Bronchial epithelial cell (primary cell): ENCODE results near the gene CDH19. TPM values are rescaled to one million over a fixed set of nuclear protein-coding genes. Genes with fewer than 3 reads are reported as not detected.

Experiments used
- DNase-seq: peaks from one replicate; pipeline ENCODE4 v3.0.0-alpha.2; 2010; ENCODE audit warnings: low read depth
- FAIRE-seq: peaks from 2 replicates; lab custom pipeline; 2011; peaks lifted over from hg19 to GRCh38; lab: Jason Lieb, UNC
- H3K27me3 ChIP-seq: 2 replicates; pipeline ENCODE4 v1.5.1; 2011; ENCODE audit warnings: low read length; ENCODE audit not compliant: control insufficient read depth, insufficient read depth
- H3K36me3 ChIP-seq: 2 replicates; pipeline ENCODE4 v1.5.1; 2011; ENCODE audit warnings: low read length; ENCODE audit not compliant: control insufficient read depth, insufficient read depth
- H3K4me3 ChIP-seq: 2 replicates; pipeline ENCODE4 v1.5.1; 2011; ENCODE audit warnings: mild to moderate bottlenecking, low read depth, low read length, control low read depth
- CTCF ChIP-seq: IDR thresholded peaks from 2 replicates; pipeline ENCODE4 v1.5.1; 2011; ENCODE audit warnings: mild to moderate bottlenecking, moderate library complexity, low read length, control low read depth, inconsistent platforms; ENCODE audit not compliant: insufficient read depth, severe bottlenecking
- total RNA-seq: library from RNA; depleted of rRNA; stranded (reverse); fragments of >200 nt; gene quantifications from 2 replicates; pipeline ENCODE4 v1.2.1, GENCODE V29; 2014

CDH19 gene
- total RNA-seq, 1 donor from 2014 or later, result under 0.01 TPM

DNA sequence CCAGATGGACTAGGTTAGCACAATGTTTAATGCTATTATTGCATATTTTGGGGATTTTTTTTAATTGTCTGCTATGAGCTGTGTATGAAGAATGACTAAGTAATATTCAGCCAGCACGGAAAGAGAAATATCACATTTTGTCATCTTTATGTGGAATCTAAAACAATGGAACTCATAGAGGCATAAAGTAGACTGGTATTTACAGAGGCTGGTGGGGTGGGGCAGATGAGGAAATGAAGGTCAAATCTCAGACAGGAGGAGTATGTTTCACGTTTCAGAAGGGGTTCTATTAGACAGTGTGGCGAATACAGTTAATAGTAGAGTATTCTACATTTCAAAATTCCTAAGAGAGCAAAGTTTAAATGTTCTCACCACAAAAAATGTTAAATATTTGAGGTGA, 4.7 kb downstream of the CDH19 start:
- no peak overlapping the region for H3K4me3 ChIP-seq
- DNase-seq (no peak), FAIRE-seq (no peak)
- H3K27me3 ChIP-seq, result no peaks in the 10 kb centered on the region
- no peaks in the 10 kb centered on the region for H3K36me3 ChIP-seq
- TF ChIP-seq CTCF, result no peak

DNA sequence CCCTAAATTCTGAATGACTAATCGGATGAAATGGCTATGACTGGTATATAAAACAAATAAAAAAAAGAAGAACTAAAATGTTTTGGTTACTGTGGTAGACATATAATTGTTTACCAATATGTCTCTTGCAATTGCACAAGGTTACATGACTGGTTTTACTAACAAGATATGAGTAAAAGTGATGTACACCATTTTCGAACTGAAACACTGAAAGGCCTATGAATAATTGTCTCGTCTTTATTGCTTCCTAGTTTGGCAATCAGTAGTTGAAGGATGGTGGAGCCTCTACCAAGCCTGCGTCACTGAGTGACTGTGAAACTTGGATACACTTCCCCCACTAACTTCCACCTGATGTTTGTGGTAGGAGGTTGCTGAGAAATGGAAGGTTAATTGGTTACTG, 16.5 kb downstream of the CDH19 start:
- FAIRE-seq (no peak), DNase-seq (peak; percentile 27)
- Histone ChIP-seq H3K4me3 (no peak overlapping the region), H3K27me3 (no peaks in the 10 kb centered on the region), H3K36me3 (no peaks in the 10 kb centered on the region)
- no peak for TF ChIP-seq CTCF

GRCh38 chr18:66582211-66582610, 21.7 kb downstream of the CDH19 start:
- TF ChIP-seq CTCF, result no peak

DNA sequence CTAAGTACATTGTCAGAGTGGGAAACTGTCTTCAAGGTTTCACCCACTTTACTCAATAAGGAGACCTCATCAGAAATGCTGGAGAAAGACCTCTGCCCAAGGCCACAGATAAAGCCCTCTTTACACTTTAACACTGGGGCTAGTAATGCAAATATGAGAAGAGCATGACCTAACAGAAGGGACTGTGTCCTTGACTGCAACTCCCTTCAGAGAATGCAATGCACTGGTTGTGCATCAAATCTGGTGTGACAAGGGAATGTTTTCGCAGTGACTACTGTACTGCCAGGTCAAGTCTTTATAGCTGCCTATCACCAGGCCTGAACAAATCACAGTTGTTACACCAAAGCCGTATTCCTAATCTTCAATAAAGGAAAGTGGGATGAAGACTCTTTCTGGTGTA, 28.6 kb downstream of the CDH19 start:
- Histone ChIP-seq H3K36me3 (no peaks in the 10 kb centered on the region), H3K27me3 (no peaks in the 10 kb centered on the region), H3K4me3 (no peak overlapping the region)
- DNase-seq, result no peak
- no peak for TF ChIP-seq CTCF
- FAIRE-seq, result no peak

More at GRCh38 chr18:66582211-66582610, 21.7 kb downstream of the CDH19 start:
- DNase-seq (no peak), FAIRE-seq (no peak)
- Histone ChIP-seq H3K4me3 (no peak overlapping the region), H3K27me3 (no peaks in the 10 kb centered on the region), H3K36me3 (no peaks in the 10 kb centered on the region)

GRCh38 chr18:66571845-66572244, 32.0 kb downstream of the CDH19 start:
- TF ChIP-seq CTCF, result no peak
- Histone ChIP-seq H3K27me3 (no peaks in the 10 kb centered on the region), H3K36me3 (no peaks in the 10 kb centered on the region), H3K4me3 (no peak overlapping the region)
- no peak for DNase-seq
- FAIRE-seq, result no peak

DNA sequence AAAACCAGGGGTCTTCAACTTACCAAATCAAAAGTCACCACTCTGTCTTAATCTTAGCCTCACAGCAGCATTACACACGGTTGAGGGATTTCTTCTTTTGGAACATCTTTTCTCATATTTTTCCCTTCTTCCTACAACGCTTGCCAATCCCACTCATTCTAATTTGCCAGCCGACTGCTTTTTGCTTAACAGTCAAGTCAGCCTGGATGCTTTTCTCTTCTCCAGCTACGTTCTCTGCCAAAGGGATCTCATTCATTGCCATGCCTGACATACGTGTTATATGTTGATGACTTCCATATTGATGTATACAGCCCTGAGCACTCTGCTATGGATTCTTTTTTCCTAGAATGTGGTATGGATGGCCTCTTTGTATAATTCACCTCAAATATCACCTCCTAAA, 37.3 kb downstream of the CDH19 start:
- H3K36me3 ChIP-seq, result no peaks in the 10 kb centered on the region
- no peak for TF ChIP-seq CTCF
- DNase-seq (no peak), FAIRE-seq (no peak)
- no peaks in the 10 kb centered on the region for H3K27me3 ChIP-seq
- H3K4me3 ChIP-seq, result no peak overlapping the region
